Ovary (tissue), 9 donors: Measurements from ENCODE around the gene MAD1L1. TPM values are rescaled to one million over a fixed set of nuclear protein-coding genes. Genes with fewer than 3 reads are reported as not detected.

Experiments used
- DNase-seq, 5 donors: peaks; one replicate each; pipeline ENCODE4 v3.0.0-alpha.2; 2019 to 2020
- H3K27ac ChIP-seq, 2 donors: fragments of 200-600 bp; one replicate each; pipeline versions ENCODE4 v1.5.1 to v1.8.0; 2019 to 2022
- H3K27me3 ChIP-seq: fragments of 200-600 bp; one replicate; pipeline ENCODE4 v1.8.0; 2022
- H3K36me3 ChIP-seq: fragments of 200-600 bp; sonication (generic); one replicate; pipeline ENCODE4 v1.5.1; 2019
- H3K4me1 ChIP-seq: one replicate; pipeline ENCODE4 v1.8.1; 2013; ENCODE audit warnings: mild to moderate bottlenecking, moderate library complexity; ENCODE audit not compliant: insufficient read depth
- H3K4me3 ChIP-seq: fragments of 200-600 bp; sonication (generic); one replicate; pipeline ENCODE4 v1.5.1; 2017
- H3K9me3 ChIP-seq, 2 donors: fragments of 200-600 bp in 1 of 2; sonication (generic) in 1 of 2; one replicate each; pipeline versions ENCODE4 v1.5.1 to v1.8.1; 2013 to 2019; ENCODE audit warnings: mild to moderate bottlenecking in 1 of 2, moderate library complexity in 1 of 2
- CTCF ChIP-seq, 3 donors: fragments of 450-650 bp in 2 of 3; fragments of 200-600 bp in 1 of 3; IDR thresholded peaks; one replicate each; pipeline versions ENCODE4 v1.5.1 to v1.8.0; 2016 to 2022; ENCODE audit warnings: antibody characterized with exemption in 3 of 3, mild to moderate bottlenecking in 1 of 3
- EP300 ChIP-seq: sonication (generic); formaldehyde crosslinking; IDR thresholded peaks from one replicate; pipeline ENCODE4 v1.6.1; 2017; ENCODE audit warnings: antibody characterized with exemption
- POLR2A ChIP-seq: fragments of 450-650 bp; IDR thresholded peaks from one replicate; pipeline ENCODE4 v1.6.1; 2017; ENCODE audit warnings: antibody characterized with exemption, mild to moderate bottlenecking, moderate library complexity
- WGBS, 3 donors: extraction: QIAGEN DNeasy Blood & Tissue Kit in 1 of 3; methylation state at CpG; one replicate each; pipeline versions ENCODE4 v1.1.5 to v1.1.7; 2013 to 2017; 5-methylcytosine and 5-hydroxymethylcytosine counted together
- intact Hi-C, 4 donors: fragments of 100-400 bp; cut with DNase I; formaldehyde crosslinking; loops; one replicate each; pipeline versions ENCODE4 v1.11.0 to v1.15.1; 2022 to 2023
- polyA plus RNA-seq, 2 donors: library from polyadenylated mRNA; stranded (reverse); fragments of 200-250 nt in 1 of 2; fragments of 350-450 nt in 1 of 2; fragmentation: Illumina TruSeq in 1 of 2; extraction: RNeasy Lipid Tissue Mini Kit (QIAGEN cat#74804) in 1 of 2; gene quantifications; one replicate each; pipeline ENCODE4 v1.2.3, GENCODE V29; 2013 to 2014
- total RNA-seq, 7 donors: library from RNA; depleted of rRNA in 2 of 7; stranded (reverse); fragments of >200 nt in 2 of 7; fragmentation: NEBNext Ultra II Directional in 3 of 7; extraction: Animal tissue kit (Norgen Biotek cat#: 25700) in 3 of 7; gene quantifications; one replicate each; pipeline versions ENCODE4 v1.1.0 to v1.2.4, GENCODE V29; 2016 to 2023
- donor health status: DM: no; HTN: no; CAD: no; lungs with moderate emphysema.
- donor health status: DM: no; HTN: no; CAD: no.
- donor health status: Bipolar disorder and iron deficiency.
- donor health status: DM: yes; HTN: yes; CAD: no.
- donor health status: DM: no; HTN: no; CAD: no.
- donor health status: DM: yes; HTN: yes; CAD: no.

The MAD1L1 gene
- total and polyA plus RNA-seq, 9 donors = 5.9 to 36.6 (median 22.8) TPM

GRCh38 chr7:2108071-2108455 is 124.7 kb downstream of the MAD1L1 start:
- Histone ChIP-seq H3K4me1 (peaks cover 16% of the 10 kb centered on the region), H3K27ac (no peak overlapping the region), H3K27me3 (no peaks in the 10 kb centered on the region), H3K36me3 (no peaks in the 10 kb centered on the region), H3K9me3 (no peaks in the 10 kb centered on the region), H3K4me3 (no peak overlapping the region)
- intact Hi-C loops = loop anchor here in 2 of 4 donors (10.0 kb wide), 1 partner anchor 97 kb away; no protein-coding TSS in a partner anchor
- DNase-seq = no peak
- TF ChIP-seq CTCF (IDR thresholded peaks at IDR 0.05) (no peak), EP300 (no peak), POLR2A (no peak)
- 93 to 95% (median 94%) methylated on average over 9 of the region's 9 CpGs for WGBS, 3 donors

DNA sequence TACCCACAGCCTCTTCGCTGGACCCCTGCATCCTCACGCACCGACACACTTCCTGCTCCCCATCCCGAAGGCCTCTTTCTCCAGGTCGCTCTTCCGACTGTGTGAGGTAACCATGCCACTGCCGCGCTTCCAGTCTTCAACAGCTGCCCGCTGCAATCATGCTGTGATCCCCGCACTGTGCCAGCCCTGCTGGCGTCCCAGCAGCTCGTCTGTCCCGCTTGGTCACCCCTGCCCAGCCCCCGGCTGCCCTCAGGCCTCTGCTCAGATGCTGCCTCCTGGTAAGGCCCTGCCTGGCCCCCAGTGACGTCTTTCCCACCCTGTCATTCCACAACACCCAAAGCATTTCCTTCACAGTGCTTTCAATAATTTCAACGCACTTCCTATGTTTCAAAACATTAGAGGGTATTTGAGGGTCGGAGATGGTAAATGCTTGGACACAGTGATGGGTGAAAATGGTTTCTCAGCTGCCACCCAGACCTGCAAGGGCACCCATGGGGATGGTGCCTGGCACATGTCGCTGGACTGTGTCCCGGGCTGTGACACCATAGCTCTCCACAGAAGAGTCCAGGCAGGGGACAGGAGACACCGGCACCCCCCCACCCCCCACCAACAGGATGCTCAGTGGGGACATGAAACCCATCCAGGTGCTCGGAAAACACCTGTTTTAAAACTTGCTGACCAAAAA is 125.2 kb downstream of the MAD1L1 start:
- H3K9me3 ChIP-seq = no peaks in the 10 kb centered on the region
- intact Hi-C loops = loop anchor here in 2 of 4 donors (10.0 kb wide), 1 partner anchor 97 kb away; no protein-coding TSS in a partner anchor
- H3K27ac ChIP-seq = no peak overlapping the region
- 92 to 93% (median 92%) methylated on average over 21 of the region's 21 CpGs for WGBS, 3 donors
- TF ChIP-seq EP300 (no peak), POLR2A (no peak), CTCF (IDR thresholded peaks at IDR 0.05) (no peak)
- H3K27me3 ChIP-seq = no peaks in the 10 kb centered on the region
- no peak overlapping the region for H3K4me3 ChIP-seq
- no peak for DNase-seq
- peaks cover 17% of the 10 kb centered on the region for H3K4me1 ChIP-seq
- H3K36me3 ChIP-seq = no peaks in the 10 kb centered on the region

- TF ChIP-seq EP300 (no peak), CTCF (IDR thresholded peaks at IDR 0.05) (no peak)
- Histone ChIP-seq H3K27ac (no peak overlapping the region), H3K27me3 (no peaks in the 10 kb centered on the region), H3K4me3 (no peak overlapping the region), H3K36me3 (no peaks in the 10 kb centered on the region), H3K4me1 (peaks cover 17% of the 10 kb centered on the region), H3K9me3 (no peaks in the 10 kb centered on the region)
- intact Hi-C loops = loop anchor here in 2 of 4 donors (10.0 kb wide), 1 partner anchor 98 kb away; no protein-coding TSS in a partner anchor
- peak in 2 of 5 donors; percentile 54 to 56 for DNase-seq
- 55 to 87% (median 68%) methylated on average over 12 to 15 of the region's 15 CpGs for WGBS, 3 donors
These were observed 125.8 kb downstream of the MAD1L1 start for GRCh38 chr7:2106924-2107323.

- DNase-seq = no peak
- no peak overlapping the region for H3K27ac ChIP-seq
- no peaks in the 10 kb centered on the region for H3K36me3 ChIP-seq
- H3K4me1 ChIP-seq = peaks cover 17% of the 10 kb centered on the region
- intact Hi-C loops = loop anchor here in 2 of 4 donors (10.0 kb wide), 1 partner anchor 98 kb away; no protein-coding TSS in a partner anchor
- H3K9me3 ChIP-seq = no peaks in the 10 kb centered on the region
- H3K27me3 ChIP-seq = no peaks in the 10 kb centered on the region
- no peak overlapping the region for H3K4me3 ChIP-seq
- 93 to 97% (median 94%) methylated on average over 11 to 12 of the region's 12 CpGs for WGBS, 3 donors
- TF ChIP-seq POLR2A (no peak), EP300 (no peak), CTCF (IDR thresholded peaks at IDR 0.05) (no peak)
These were observed 126.3 kb downstream of the MAD1L1 start for GRCh38 chr7:2106440-2106839.
